ENCODE results near the gene MEX3A.
"Not testable (repeated sequence)": the region's sequence is repeated elsewhere in the genome, so short reads cannot be mapped to it uniquely, and the experiment has no call there.

Gene MEX3A

DNA sequence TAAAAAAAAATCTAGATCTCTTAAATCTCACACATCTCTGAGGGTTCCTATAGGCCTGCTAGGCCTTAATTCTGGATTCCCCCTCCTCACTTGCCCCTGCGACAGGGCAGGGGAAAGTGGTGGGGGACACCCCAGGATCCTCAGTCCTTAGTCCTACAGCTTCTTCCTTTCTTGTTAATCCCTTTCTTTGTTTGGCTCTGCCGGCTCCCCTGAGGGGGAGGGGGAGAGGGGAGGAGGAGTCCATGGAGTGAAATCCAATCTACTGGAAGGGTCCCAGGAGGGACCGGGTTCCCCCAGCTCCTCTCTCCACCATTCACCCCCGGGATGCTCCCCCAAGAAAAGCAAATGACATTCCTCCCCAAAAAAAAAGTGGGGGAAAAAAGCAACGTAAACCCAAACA is 8.5 kb downstream of the MEX3A start:
- no peaks in the 10 kb centered on the region for H3K4me1 ChIP-seq
- no peak overlapping the region for H3K4me3 ChIP-seq
- H3K9me3 ChIP-seq: no peaks in the 10 kb centered on the region
- no peak for DNase-seq
- TF ChIP-seq CTCF (IDR thresholded peaks at IDR 0.05): no peak
- intact Hi-C loops (cut with DNase I; ENCODE audit: low total_unique reads): no loop called here
- H3K27me3 ChIP-seq: peaks cover 0 to 15% of the 10 kb centered on the region in 2 donors
- no peak overlapping the region for H3K27ac ChIP-seq
- H3K36me3 ChIP-seq: peaks cover 0 to 8% (median 0%) of the 10 kb centered on the region in 3 donors

DNA sequence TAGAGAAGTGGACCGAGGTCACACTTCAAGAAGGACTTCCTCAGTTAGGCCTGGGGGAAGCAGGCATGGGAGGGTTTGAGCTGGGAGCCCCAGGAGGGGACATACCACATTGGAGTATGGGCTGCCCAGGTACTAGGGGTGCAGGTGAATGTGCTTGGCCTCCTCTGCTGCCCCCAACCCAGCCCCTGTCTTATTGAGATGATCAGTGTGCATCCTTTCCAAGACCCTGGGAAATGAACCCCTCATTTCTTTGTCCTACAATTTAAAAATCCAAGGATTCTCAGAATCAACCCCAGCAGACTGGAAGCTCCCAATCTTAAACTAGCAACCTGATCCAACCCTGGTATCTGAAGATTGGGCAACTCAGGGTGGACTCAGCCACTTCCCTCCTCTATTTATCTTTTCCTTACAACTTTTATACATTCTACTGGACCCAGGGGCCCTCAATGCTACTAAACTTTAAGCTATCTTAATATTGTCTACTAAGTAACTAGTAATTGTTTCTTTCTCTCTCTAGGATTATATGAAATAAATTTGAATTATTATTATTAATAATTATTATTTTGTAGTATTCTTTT is 9.1 kb downstream of the MEX3A start:
- TF ChIP-seq CTCF (IDR thresholded peaks at IDR 0.05): no peak
- no peak for DNase-seq
- peaks cover 0 to 10% (median 0%) of the 10 kb centered on the region in 3 donors for H3K36me3 ChIP-seq
- H3K27me3 ChIP-seq: peaks cover 0 to 15% of the 10 kb centered on the region in 2 donors
- intact Hi-C loops (cut with DNase I; ENCODE audit: low total_unique reads): no loop called here
- no peak overlapping the region for H3K27ac ChIP-seq
- H3K9me3 ChIP-seq: no peaks in the 10 kb centered on the region
- H3K4me1 ChIP-seq: no peaks in the 10 kb centered on the region
- H3K4me3 ChIP-seq: no peak overlapping the region

- peaks cover 0 to 13% (median 0%) of the 10 kb centered on the region in 3 donors for H3K36me3 ChIP-seq
- no peak overlapping the region for H3K4me3 ChIP-seq
- H3K27ac ChIP-seq: no peak overlapping the region
- no peaks in the 10 kb centered on the region for H3K9me3 ChIP-seq
- DNase-seq: no peak
- TF ChIP-seq CTCF (IDR thresholded peaks at IDR 0.05): no peak
- intact Hi-C loops (cut with DNase I; ENCODE audit: low total_unique reads): no loop called here
- peaks cover 0 to 12% of the 10 kb centered on the region in 2 donors for H3K27me3 ChIP-seq
- no peaks in the 10 kb centered on the region for H3K4me1 ChIP-seq
These were observed 10.0 kb downstream of the MEX3A start for GRCh38 chr1:156072251-156072650.

- intact Hi-C loops (cut with DNase I; ENCODE audit: low total_unique reads); H3K9me3 ChIP-seq; H3K4me1 ChIP-seq; H3K4me3 ChIP-seq; H3K27me3 ChIP-seq; DNase-seq; H3K27ac ChIP-seq: not testable (repeated sequence)
- peaks cover 0 to 13% (median 0%) of the 10 kb centered on the region in 3 donors for H3K36me3 ChIP-seq
These were observed 10.9 kb downstream of the MEX3A start for GRCh38 chr1:156071332-156071816.

DNA sequence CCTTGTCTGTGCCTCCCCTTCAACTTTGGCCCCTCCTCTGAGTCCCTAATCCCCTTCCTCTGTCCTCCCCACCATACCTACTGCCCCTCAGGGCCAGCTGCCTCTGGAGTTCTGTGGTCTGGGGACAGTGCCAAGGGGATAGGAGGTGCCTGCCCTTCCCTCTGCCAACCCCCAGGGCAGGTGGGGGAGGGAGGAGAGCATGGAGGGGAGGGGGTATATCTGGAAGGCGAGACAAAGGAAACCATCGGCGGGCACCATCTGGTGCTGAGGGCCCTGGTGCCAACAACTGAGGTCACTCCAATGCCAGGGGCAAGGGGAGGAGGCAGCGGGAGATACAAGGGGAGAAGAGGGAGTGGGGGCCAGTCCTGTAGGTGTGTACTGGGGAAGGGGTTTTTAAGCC is 11.7 kb downstream of the MEX3A start:
- H3K4me3 ChIP-seq: no peak overlapping the region
- intact Hi-C loops (cut with DNase I; ENCODE audit: low total_unique reads): no loop called here
- H3K36me3 ChIP-seq: peaks cover 0 to 13% (median 0%) of the 10 kb centered on the region in 3 donors
- H3K9me3 ChIP-seq: no peaks in the 10 kb centered on the region
- no peak for TF ChIP-seq CTCF (IDR thresholded peaks at IDR 0.05)
- H3K27me3 ChIP-seq: no peaks in the 10 kb centered on the region
- no peaks in the 10 kb centered on the region for H3K4me1 ChIP-seq
- no peak overlapping the region for H3K27ac ChIP-seq
- no peak for DNase-seq

- intact Hi-C loops (cut with DNase I; ENCODE audit: low total_unique reads): no loop called here
- no peak for TF ChIP-seq CTCF (IDR thresholded peaks at IDR 0.05)
- Histone ChIP-seq H3K27me3 (no peaks in the 10 kb centered on the region), H3K27ac (no peak overlapping the region), H3K4me1 (no peaks in the 10 kb centered on the region), H3K36me3 (peaks cover 0 to 13% (median 0%) of the 10 kb centered on the region in 3 donors), H3K4me3 (no peak overlapping the region), H3K9me3 (no peaks in the 10 kb centered on the region)
- no peak for DNase-seq
These were observed 12.5 kb downstream of the MEX3A start for GRCh38 chr1:156069490-156070455.
